Neural progenitor cell (in vitro differentiated cells): ENCODE measurements around the gene HSPG2.

Experiments
- CTCF ChIP-seq: fragments of 200-600 bp; sonication (generic); IDR thresholded peaks from 2 replicates; pipeline ENCODE4 v1.5.1; 2017; ENCODE audit warnings: antibody characterized with exemption, mild to moderate bottlenecking
- EZH2 ChIP-seq: fragments of 200-600 bp; sonication (generic); IDR thresholded peaks from 2 replicates; pipeline ENCODE4 v1.6.1; 2017; ENCODE audit warnings: antibody characterized with exemption, mild to moderate bottlenecking, moderate library complexity
- EZH2phosphoT487 ChIP-seq: fragments of 200-600 bp; sonication (generic); IDR thresholded peaks from 2 replicates; pipeline ENCODE4 v1.6.1; 2017; ENCODE audit warnings: antibody characterized with exemption

- no peak for TF ChIP-seq CTCF
- TF ChIP-seq EZH2phosphoT487 = no peak
- no peak for TF ChIP-seq EZH2
Measured at GRCh38 chr1:21909787-21910503, 27.2 kb downstream of the HSPG2 start.
